Stimulated activated CD8-positive, alpha-beta memory T cell treated with anti-CD3 and anti-CD28 coated beads, Interleukin-15, amount 100 ng/mL, for 24 hours (primary cell): ENCODE data around the gene AGPAT4.

ENCODE experiments used
- DNase-seq: peaks from one replicate; pipeline ENCODE4 v3.0.0-alpha.2; 2020; ENCODE audit warnings: low read depth

AGPAT4 gene

DNA sequence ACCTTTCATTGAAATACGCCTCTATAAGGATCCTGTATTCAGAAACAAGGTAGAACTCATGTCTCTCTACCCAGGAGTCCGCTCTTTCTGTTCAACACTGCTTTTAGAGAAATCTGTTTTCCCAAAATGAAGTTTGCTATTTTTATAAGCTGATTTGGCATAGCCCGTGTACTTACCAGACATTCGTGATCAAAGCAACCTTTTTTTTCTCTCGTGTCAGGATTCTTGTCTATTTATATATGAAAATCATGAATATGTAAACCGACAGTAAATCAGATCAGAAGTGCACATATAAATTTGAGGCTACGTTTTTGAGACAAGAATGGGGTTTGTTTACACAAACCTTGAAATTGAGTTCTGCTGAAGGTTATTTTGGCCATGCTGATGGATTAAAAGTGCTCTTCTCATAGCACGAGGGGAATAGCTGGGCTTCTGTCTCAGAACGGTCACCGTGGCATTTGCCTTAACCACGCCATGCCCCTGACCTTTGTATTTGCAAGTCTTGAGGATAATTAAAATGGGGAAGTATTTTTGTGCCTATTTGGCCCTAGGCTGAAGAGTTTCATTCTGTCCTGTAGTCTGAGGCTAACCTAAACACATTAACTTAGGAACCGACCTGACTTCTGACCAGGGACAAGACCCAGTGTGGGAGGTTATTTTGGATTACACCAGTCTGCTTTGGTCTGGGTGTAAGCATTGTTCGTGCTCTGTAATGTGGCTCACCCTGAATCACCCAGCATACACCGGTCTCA is 163.7 kb downstream of the AGPAT4 start:
- no peak for DNase-seq

DNA sequence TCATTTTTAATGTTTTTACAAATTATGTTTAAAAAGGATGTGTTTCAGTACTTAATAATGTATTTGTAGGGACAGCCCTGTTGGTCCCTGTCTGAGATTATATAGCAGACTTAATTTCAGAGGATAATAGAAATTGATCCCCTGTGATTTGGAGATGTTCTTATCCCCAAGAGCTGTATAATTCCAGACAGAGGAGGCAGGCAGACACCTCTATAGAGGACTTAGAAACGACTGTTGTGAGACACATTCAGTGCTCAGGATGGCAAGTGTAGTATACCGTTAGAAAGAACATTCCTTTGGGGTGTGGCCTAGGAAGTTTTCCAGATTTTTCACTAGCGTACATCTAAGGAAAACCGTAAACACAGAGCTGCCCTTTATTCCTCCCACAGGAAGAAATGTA is 164.5 kb downstream of the AGPAT4 start:
- DNase-seq = no peak

DNA sequence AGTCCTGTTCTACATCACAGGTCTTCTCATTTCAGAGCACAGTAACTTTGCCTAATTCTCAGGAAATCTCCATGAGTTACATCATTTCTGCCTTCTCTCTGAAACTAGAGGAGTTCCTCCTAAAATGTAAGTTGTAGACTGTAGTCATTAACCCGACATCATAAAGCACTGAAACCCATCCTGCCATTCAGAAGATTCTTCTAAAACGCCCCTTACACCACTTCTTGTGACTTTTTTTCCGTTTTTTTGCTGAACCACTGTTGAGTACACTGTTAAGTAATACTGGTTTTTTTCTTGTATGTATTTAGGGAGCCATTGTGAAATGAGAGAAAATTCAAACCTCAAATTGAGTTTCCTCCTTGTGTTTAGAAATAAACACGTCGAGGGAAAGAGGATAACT is 164.9 kb downstream of the AGPAT4 start:
- no peak for DNase-seq

DNA sequence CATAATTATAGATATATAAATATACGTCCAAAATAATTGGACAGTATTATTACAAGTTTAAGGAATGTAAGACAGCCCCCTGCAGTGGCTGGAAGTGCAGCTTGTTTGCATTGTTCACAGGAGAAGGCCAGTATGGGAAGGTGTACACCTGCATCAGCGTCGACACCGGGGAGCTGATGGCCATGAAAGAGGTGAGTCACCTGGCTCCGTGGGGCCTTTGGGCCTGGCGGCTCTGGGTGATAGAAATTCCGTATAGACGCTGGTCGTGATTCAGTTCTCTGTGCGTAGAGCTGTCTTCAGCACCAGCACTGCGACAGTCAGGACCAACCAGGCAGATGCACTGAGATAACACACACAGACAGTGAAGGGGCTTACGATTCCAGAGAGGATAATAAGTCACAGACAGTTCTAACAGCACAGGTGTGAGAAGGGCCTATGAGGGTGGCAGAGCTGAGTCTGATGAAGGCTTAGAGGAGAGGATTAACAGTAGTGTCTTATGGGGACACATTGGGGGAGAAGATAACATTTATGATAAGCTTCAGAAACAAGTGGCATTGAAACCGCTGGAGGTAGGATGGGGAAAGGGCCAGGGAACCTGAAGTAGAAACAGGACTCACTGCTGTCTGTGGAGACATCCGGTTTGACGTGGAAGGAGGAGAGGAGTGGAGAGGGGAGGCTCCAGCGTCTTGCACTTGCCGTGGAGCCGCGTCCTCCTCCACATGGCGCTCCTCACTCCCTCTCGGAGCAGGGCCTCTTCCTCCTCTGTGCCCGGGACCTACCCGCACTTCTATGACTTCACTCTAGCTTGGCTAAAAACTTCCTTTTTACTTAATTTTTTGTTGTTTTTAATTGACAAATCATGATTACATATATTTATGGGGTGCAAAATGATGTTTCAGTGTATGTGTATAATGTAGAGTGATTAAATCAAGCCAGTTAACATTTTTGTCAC is 165.8 kb downstream of the AGPAT4 start:
- DNase-seq = no peak

DNA sequence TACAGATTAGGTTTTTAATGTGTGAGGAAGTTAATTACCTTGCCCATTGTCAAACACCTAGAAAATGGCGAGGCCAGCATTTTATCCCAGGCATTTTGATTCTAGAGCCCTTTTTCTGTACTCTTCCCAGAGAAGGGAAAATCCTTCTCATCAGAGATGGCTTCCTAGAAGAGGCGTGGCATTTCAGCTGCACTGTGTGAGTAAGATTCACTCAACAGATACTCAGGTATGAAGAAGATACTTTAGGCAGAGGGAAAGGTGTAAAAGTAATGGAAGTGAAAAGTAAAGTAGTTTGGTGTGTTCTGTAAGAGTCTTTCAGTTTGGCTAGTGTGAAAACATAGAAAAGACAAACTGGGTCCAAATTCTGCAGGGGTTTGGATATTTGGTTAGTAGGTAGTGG is 168.5 kb downstream of the AGPAT4 start:
- DNase-seq = no peak

DNA sequence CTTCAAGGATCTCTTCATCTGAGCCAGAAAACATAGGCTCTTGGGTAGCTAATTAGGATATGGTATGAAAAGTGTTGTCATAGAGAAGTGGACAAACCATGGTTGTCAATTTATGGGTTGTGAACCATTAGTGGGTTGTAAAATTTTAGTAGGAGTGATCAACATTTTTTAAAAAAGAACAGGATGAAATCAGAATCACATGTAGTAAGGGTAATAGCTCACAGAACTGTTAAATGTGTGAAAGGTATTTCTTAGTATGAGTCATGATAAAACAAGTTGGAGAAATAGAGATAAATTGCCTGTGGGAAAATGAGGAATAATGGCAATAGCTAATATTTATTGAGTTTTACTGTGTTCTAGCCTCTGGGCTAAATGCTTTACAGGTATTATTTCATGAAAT is 168.9 kb downstream of the AGPAT4 start:
- no peak for DNase-seq

DNA sequence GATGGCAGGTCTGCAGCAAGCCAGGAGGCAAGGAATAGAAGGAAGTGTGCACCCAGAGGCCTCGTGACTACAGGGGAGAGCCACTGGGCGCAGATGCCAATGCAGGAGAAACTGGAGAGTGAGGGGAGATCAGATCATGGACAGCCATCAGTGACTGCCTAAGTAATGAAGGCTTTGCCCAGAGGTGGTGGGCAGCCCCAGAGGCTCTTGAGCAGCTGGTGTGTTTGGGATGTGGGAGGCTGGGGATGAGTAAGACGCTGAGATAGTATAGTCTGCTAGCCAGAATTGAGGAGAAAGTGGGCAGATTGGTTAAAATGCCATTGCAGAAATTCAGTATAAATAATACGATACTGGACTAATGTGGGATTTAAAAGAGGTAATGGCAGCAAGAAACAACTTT is 170.4 kb downstream of the AGPAT4 start:
- DNase-seq = no peak

DNA sequence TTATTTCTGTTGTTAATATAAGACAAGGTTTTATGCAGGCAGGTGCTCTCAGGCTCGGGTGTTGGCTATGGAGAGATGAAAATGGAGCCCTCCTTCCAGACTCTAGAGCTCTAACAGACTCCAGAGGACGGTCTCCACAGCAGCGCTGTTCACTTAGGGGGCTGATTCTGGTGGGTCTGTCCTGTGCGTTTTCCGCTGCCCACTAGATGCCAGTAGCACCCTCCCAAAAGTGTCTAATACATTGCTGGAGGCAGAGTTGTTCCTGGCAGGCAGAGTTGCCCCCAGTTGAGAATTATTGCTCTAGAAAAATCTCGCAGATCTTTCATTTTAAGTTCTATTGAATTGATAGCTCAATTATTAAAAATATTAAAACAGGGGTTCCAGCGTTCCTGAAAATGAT is 172.3 kb downstream of the AGPAT4 start:
- DNase-seq = no peak

DNA sequence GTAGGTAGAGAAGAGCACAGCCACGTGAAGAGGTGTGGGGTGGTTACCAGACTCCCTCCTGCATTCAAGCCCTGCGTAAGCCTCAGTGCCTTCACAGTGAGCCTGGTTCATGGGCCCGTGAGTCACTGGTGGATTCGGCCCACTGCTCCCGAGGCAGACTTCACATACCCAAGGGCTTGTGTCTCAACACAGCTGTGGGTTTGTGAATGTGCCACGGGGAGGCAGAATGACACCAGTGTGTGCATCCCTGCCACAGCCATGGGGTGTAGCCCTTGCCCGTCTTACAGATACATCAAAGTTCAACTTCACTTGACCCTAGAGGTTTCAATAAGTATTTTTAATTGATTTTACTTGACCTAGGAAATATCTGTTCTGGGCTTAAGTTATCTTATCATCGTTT is 173.8 kb downstream of the AGPAT4 start:
- no peak for DNase-seq

DNA sequence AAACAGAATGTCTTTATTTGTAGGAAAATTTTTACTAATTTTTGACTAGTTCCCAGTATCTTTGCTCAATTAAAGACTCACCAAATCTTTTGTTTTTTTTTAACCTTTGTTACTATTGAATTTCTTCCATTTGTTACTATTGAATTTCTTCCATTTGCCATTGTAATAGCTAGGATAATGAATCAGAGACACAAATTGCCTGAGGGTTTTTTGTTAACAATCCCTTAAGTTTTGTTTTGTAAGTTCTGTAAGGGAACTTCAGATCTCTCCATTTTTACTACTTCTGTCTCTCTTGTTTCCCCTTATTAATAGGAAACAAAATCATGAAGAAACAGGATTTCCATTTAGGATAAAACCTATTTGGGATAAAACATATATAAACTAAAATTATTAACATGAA is 177.9 kb downstream of the AGPAT4 start:
- no peak for DNase-seq

DNA sequence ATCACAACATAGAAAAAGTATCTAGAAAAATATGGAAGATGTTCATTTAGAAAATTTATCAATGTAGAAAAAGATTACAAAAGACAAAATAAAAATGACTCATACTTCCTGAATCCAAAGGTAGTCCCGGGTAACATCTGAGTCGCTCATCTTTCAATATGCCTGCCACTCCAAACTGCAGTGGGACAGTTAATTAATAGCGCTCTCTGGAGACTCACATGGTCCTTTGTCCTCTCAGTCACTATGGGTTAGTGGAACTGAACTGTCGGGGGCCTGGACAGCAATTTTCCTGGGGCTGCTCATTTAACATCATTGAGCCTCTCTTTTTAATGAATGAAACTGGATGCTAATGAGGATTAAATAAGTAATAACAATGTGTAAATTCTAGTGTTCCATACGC is 178.9 kb downstream of the AGPAT4 start:
- no peak for DNase-seq

DNA sequence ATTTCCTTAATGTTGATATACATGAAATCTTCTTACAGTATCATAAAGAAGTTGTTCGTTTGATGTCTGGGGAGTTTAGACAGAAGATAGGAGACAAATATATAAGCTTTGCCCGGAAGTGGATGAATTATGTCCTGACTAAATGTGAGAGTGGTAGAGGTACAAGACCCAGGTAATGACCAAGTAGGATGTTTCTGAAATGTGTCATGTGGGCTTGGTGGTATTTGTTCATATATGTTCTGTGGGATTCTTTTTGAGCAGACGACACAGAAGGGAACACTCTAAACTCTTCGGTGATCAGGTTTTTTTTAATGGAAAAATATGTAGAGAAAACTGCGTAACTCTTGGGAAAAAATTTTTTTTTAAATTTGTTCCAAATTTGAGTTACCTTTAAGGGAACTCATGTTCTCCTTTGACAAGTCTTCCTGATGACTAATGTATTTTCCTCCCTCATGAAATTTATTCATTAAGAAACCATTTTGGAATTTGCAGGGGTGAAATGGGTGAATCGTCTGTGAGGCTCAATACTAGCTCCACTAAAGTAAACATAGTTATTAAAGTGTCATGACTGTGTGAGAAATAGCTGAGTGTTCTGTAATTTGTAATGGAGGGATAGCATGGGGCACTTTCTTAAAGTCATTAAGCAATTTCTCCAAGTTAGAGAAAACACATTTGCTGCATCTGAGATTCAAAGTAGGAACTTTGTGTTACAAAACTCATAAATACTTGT is 181.7 kb downstream of the AGPAT4 start:
- DNase-seq = no peak

DNA sequence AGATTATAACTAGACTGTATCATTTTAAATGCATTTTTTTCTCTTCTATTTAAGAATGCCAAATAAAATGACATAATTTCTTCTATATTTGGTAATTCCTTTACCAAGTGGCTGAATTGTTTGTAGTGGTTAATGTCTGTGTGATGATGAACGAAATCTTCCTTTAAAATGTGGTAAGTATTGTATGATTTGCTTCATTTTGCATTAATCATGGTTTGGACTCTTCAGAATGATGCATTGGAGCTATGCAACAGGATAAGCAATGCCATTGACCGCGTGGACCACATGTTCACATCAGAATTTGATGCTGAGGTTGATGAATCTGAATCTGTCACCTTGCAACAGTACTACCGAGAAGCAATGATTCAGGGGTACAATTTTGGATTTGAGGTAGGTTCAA is 182.7 kb downstream of the AGPAT4 start:
- no peak for DNase-seq

DNA sequence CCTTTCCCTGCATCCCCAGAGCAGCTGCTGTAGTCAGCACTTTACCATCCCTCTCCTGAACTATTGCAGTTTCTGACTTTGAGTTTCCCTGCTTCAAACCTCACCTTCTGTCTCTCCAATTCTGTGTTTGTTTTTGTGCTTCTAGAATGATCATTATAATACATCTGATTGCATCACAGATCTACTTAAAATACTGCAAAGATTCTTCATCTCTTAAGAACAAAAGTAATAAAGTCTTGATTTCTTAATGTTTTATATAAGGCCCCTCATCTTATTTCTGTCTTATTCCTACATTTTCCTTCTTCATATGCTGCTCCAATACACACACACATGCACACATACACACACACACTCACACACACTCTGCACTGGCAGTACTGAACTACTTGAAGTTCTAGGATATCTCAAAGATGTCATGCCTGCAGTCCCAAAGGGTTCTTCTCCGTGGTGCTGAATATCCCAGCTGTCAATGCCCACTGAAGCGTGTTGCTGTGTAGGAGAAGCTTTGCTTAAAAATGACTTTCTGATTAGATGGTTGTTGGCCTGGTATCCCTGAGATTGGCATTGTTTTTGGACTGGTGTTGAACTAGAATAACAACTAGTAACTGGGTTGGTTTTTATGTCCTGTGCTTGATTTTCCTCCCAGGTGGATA is 185.1 kb downstream of the AGPAT4 start:
- DNase-seq = no peak

DNA sequence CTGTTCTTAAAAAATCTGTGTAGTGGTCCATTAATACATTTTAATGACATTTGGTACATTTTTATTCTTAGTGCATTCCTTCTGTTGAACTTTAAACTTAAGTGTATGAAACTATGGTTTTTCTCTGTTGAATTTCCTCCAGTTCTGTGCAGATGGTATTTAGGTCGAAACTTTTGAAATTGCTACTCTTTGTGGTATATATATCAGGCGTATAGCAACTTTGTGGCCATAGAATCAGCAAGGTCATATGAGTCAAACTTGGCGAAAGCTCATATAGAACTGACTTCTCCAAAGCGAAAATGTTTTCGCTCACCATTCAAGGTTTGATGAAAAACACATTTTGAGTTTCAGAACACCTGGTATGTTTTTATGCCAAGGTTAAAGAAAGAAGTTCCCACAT is 188.6 kb downstream of the AGPAT4 start:
- DNase-seq = no peak

DNA sequence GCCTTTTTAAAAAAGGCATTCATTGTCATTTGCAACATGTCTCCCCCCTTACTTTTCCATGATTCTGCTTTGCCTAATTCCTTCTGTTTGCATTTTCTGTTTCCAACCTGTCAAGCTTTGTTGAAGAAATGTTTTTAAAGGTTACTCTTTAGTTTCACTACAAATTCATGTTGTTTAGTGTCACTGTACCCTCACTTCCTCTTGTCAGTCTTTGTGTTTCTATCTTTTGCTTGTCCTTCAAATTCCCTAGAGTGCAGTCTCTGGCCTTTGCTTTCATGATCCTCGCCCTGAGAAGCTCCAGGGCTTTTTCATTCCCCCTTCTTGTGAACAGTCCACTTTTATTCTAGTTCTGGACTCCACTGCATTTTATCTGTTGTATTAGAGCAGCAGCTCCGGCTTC is 191.6 kb downstream of the AGPAT4 start:
- DNase-seq = no peak

DNA sequence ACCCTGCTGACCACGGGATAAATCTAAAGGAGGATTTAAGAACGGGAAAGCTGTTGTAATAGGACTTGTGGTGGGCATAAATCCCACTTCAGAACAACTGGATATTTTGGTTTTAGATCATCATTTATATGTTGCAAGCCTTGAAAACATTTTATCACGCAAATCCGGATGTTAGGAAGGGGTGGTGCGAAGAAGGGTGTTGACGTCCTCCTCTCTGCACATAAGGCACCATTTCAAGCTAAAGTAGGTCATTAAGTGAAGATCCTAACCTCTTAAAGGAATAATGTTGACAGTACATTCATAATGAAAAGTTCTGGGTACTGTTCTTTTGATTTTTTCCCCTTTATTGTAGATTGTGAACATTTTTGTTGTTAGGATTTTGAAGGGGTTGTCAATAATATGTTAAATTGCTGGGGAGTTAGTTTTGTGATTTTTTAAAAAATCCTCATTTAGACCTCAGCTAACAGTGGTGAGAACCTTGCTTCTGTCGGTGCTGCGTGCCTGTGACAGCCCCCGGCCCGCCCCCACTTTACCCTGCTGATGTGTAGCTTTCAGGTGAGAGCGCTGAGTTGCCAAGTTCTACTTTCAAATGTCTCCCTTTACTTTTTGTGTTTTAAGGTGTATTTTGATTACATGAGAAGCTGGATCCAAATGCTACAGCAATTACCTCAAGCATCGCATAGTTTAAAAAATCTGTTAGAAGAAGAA is 193.4 kb downstream of the AGPAT4 start:
- DNase-seq = no peak
